HCT116 (cell line): ENCODE results near the gene SHF. TPM values are rescaled to one million over a fixed set of nuclear protein-coding genes. Genes with fewer than 3 reads are reported as not detected.

Experiments
- ATAC-seq: fragments of 200-7000 bp; cut with Tn5 transposase; 2 replicates; pipeline ENCODE4 v1.9.1; 2020; ENCODE audit warnings: mild to moderate bottlenecking, moderate library complexity
- BruUV-seq: library from RNA; stranded (reverse); fragments of 400-500 nt; replicated peaks from 2 replicates; lab custom pipeline; 2021; lab: Mats Ljungman, UMichigan
- CTCF ChIA-PET: fragments of 300-600 bp; sonication (Branson Sonifier 250); formaldehyde crosslinking; loops from one replicate; lab custom pipeline; 2021; ENCODE audit warnings: antibody characterized with exemption; lab: Charles Lee
- POLR2A ChIA-PET: fragments of 300-600, 350-600 bp; sonication (Branson Sonifier 250); formaldehyde crosslinking; loops from one replicate; lab custom pipeline; 2021; ENCODE audit warnings: antibody characterized with exemption; lab: Charles Lee
- RAD21 ChIA-PET, 2 experiments: fragments of 300-600 bp; sonication (Branson Sonifier 250); formaldehyde crosslinking; loops; one replicate each; lab custom pipeline; 2023; ENCODE audit warnings: low total read pairs in 2 of 2; ENCODE audit not compliant: uncharacterized antibody in 2 of 2, unreplicated experiment in 2 of 2, low non-redundant PET in 1 of 2; lab: Charles Lee
- DNase-seq: peaks from one replicate; pipeline ENCODE4 v3.0.0-alpha.2; 2010; ENCODE audit warnings: low read depth, low spot score
- H2AFZ ChIP-seq: fragments of 200-600 bp; shearing (Covaris generic), sonication (generic); 2 replicates; pipeline ENCODE4 v1.6.1; 2017; ENCODE audit warnings: low read depth, mixed run types, mixed read lengths, antibody characterized with exemption, low read length; ENCODE audit not compliant: poor library complexity, severe bottlenecking
- H3K27ac ChIP-seq: 2 replicates; pipeline ENCODE4 v1.5.1; 2012; ENCODE audit warnings: low read depth, low read length
- H3K27me3 ChIP-seq: fragments of 200-600 bp; sonication (generic); 2 replicates; pipeline ENCODE4 v1.6.1; 2016; ENCODE audit warnings: mixed run types, low read length, mixed read lengths; ENCODE audit not compliant: insufficient read depth
- H3K36me3 ChIP-seq, 2 experiments: fragments of 200-500 bp in 1 of 2; fragments of 200-600 bp in 1 of 2; sonication (Bioruptor generic) in 1 of 2; sonication (generic) in 1 of 2; 2 replicates each; pipeline versions ENCODE4 v1.5.1 to v1.6.1; 2014 to 2016; ENCODE audit warnings: low read length in 2 of 2, inconsistent platforms in 1 of 2, mixed read lengths in 1 of 2, mixed run types in 1 of 2; ENCODE audit not compliant: insufficient read depth in 2 of 2, control insufficient read depth in 1 of 2
- H3K4me1 ChIP-seq, 2 experiments: fragments of 200-600 bp in 1 of 2; sonication (generic) in 1 of 2; 2 replicates each; pipeline versions ENCODE4 v1.5.1 to v1.6.1; 2012 to 2017; ENCODE audit warnings: low read length in 2 of 2, inconsistent platforms in 1 of 2, mild to moderate bottlenecking in 1 of 2, mixed read lengths in 1 of 2, mixed run types in 1 of 2, moderate library complexity in 1 of 2; ENCODE audit not compliant: insufficient read depth in 2 of 2, control insufficient read depth in 1 of 2
- H3K4me2 ChIP-seq: fragments of 200-600 bp; sonication (generic); 2 replicates; pipeline ENCODE4 v1.6.1; 2017; ENCODE audit warnings: mixed run types, low read length, mixed read lengths
- H3K4me3 ChIP-seq, 2 experiments: fragments of 200-600 bp in 1 of 2; sonication (generic) in 1 of 2; replicated peaks in 1 of 2; 2 replicates each; pipeline ENCODE4 v1.5.1; 2011 to 2016; ENCODE audit warnings: low read length in 2 of 2, control low read depth in 1 of 2, low read depth in 1 of 2, mild to moderate bottlenecking in 1 of 2, mixed read lengths in 1 of 2, mixed run types in 1 of 2
- H3K79me2 ChIP-seq: fragments of 200-600 bp; sonication (generic); 2 replicates; pipeline ENCODE4 v1.6.1; 2017; ENCODE audit warnings: mild to moderate bottlenecking, mixed run types, low read length, moderate library complexity, mixed read lengths; ENCODE audit not compliant: insufficient read depth
- H3K9ac ChIP-seq: fragments of 200-600 bp; sonication (generic); 2 replicates; pipeline ENCODE4 v1.6.1; 2016; ENCODE audit warnings: low read length, mixed read lengths
- H3K9me2 ChIP-seq: fragments of 200-600 bp; sonication (generic), shearing (Covaris generic); 2 replicates; pipeline ENCODE4 v1.6.1; 2017; ENCODE audit warnings: mixed run types, mild to moderate bottlenecking, moderate library complexity; ENCODE audit not compliant: insufficient read depth
- H3K9me3 ChIP-seq, 2 experiments: fragments of 200-500 bp in 1 of 2; fragments of 200-600 bp in 1 of 2; sonication (Bioruptor generic) in 1 of 2; sonication (generic) in 1 of 2; 2 replicates each; pipeline ENCODE4 v1.6.1; 2014 to 2017; ENCODE audit warnings: low read length in 2 of 2, mixed read lengths in 2 of 2, inconsistent platforms in 1 of 2, low read depth in 1 of 2, mild to moderate bottlenecking in 1 of 2, mixed run types in 1 of 2, moderate library complexity in 1 of 2; ENCODE audit not compliant: control insufficient read depth in 1 of 2, insufficient read depth in 1 of 2
- H4K20me1 ChIP-seq: fragments of 200-600 bp; sonication (generic), shearing (Covaris generic); 2 replicates; pipeline ENCODE4 v1.6.1; 2017; ENCODE audit warnings: mixed run types, mild to moderate bottlenecking, moderate library complexity; ENCODE audit not compliant: insufficient read depth
- CBX3 ChIP-seq: IDR thresholded peaks from 2 replicates; pipeline ENCODE4 v1.6.1; 2012; ENCODE audit warnings: low read depth
- CEBPB ChIP-seq: IDR thresholded peaks from 2 replicates; pipeline ENCODE4 v1.6.1; 2012; ENCODE audit warnings: low read depth
- EZH2 ChIP-seq: fragments of 200-600 bp; sonication (generic); IDR thresholded peaks from 2 replicates; pipeline ENCODE4 v1.6.1; 2017; ENCODE audit warnings: antibody characterized with exemption, mixed run types
- EZH2phosphoT487 ChIP-seq: fragments of 200-600 bp; IDR thresholded peaks from 2 replicates; pipeline ENCODE4 v1.6.1; 2018; ENCODE audit warnings: antibody characterized with exemption, borderline replicate concordance
- FOSL1 ChIP-seq: IDR thresholded peaks from 2 replicates; pipeline ENCODE4 v1.6.1; 2012; ENCODE audit warnings: low read depth
- POLR2A ChIP-seq: IDR thresholded peaks from 2 replicates; pipeline ENCODE4 v1.7.0; 2011; ENCODE audit warnings: borderline replicate concordance; ENCODE audit not compliant: insufficient read depth, insufficient read length; ENCODE audit errors: extremely low read depth
- RAD21 ChIP-seq: IDR thresholded peaks from 2 replicates; pipeline ENCODE4 v1.6.1; 2012; ENCODE audit warnings: low read depth, mild to moderate bottlenecking
- REST ChIP-seq: IDR thresholded peaks from 2 replicates; pipeline ENCODE4 v1.6.1; 2012; ENCODE audit warnings: low read depth
- intact Hi-C: fragments of 100-400 bp; cut with micrococcal nuclease; formaldehyde crosslinking; loops from 2 replicates; pipeline ENCODE4 v1.10.0; 2022
- total RNA-seq: library from RNA; stranded (reverse); gene quantifications from one replicate; pipeline ENCODE4 v1.2.1, GENCODE V29; 2021; ENCODE audit not compliant: unreplicated experiment

Gene SHF
- total RNA-seq, 1 experiment from 2014 or later, result 2.6 TPM

GRCh38 chr15:45185069-45185779, 2.5 kb downstream of the SHF start (continued):
- TF ChIP-seq REST (no peak), CEBPB (no peak), EZH2 (no peak), EZH2phosphoT487 (no peak), RAD21 (no peak)

- CTCF ChIA-PET, result interaction anchor here (0.9 to 2.0 kb wide), 2 partner anchors 17 to 22 kb away, joined by 3 to 6 read pairs; no protein-coding TSS in a partner anchor
- Histone ChIP-seq H3K4me3 (no peak overlapping the region), H3K9me3 (no peaks in the 10 kb centered on the region), H3K4me2 (no peak overlapping the region), H3K79me2 (no peaks in the 10 kb centered on the region)
- POLR2A ChIA-PET, result no interaction called here
- RAD21 ChIA-PET, result no interaction called here
- no peak for DNase-seq
- no peak for TF ChIP-seq CBX3
- no peak for TF ChIP-seq POLR2A
- TF ChIP-seq FOSL1, result no peak
- TF ChIP-seq, all 23 proteins: peak for 0
- BruUV-seq, result no TSS peak
- no peaks in the 10 kb centered on the region for H4K20me1 ChIP-seq
- no peak overlapping the region for H3K27ac ChIP-seq
- no peak overlapping the region for H2AFZ ChIP-seq
- no peaks in the 10 kb centered on the region for H3K9me2 ChIP-seq
- H3K27me3 ChIP-seq, result no peaks in the 10 kb centered on the region
- no peak for ATAC-seq
- no peak overlapping the region for H3K9ac ChIP-seq
- peaks cover 9 to 36% of the 10 kb centered on the region in 2 experiments for H3K4me1 ChIP-seq
- intact Hi-C loops, result no loop called here
- H3K36me3 ChIP-seq, result no peaks in the 10 kb centered on the region
Measured at GRCh38 chr15:45184562-45185041, 3.2 kb downstream of the SHF start.
